HCT116 (cell line): ENCODE measurements around the gene TLE6. TPM values are rescaled to one million over a fixed set of nuclear protein-coding genes. Genes with fewer than 3 reads are reported as not detected.

ENCODE experiments used
- ATAC-seq: fragments of 200-7000 bp; cut with Tn5 transposase; 2 replicates; pipeline ENCODE4 v1.9.1; 2020; ENCODE audit warnings: mild to moderate bottlenecking, moderate library complexity
- BruUV-seq: library from RNA; stranded (reverse); fragments of 400-500 nt; replicated peaks from 2 replicates; lab custom pipeline; 2021; lab: Mats Ljungman, UMichigan
- CTCF ChIA-PET: fragments of 300-600 bp; sonication (Branson Sonifier 250); formaldehyde crosslinking; loops from one replicate; lab custom pipeline; 2021; ENCODE audit warnings: antibody characterized with exemption; lab: Charles Lee
- POLR2A ChIA-PET: fragments of 300-600, 350-600 bp; sonication (Branson Sonifier 250); formaldehyde crosslinking; loops from one replicate; lab custom pipeline; 2021; ENCODE audit warnings: antibody characterized with exemption; lab: Charles Lee
- RAD21 ChIA-PET, 2 experiments: fragments of 300-600 bp; sonication (Branson Sonifier 250); formaldehyde crosslinking; loops; one replicate each; lab custom pipeline; 2023; ENCODE audit warnings: low total read pairs in 2 of 2; ENCODE audit not compliant: uncharacterized antibody in 2 of 2, unreplicated experiment in 2 of 2, low non-redundant PET in 1 of 2; lab: Charles Lee
- DNase-seq: peaks from one replicate; pipeline ENCODE4 v3.0.0-alpha.2; 2010; ENCODE audit warnings: low read depth, low spot score
- H2AFZ ChIP-seq: fragments of 200-600 bp; shearing (Covaris generic), sonication (generic); 2 replicates; pipeline ENCODE4 v1.6.1; 2017; ENCODE audit warnings: low read depth, mixed run types, mixed read lengths, antibody characterized with exemption, low read length; ENCODE audit not compliant: poor library complexity, severe bottlenecking
- H3K27ac ChIP-seq: 2 replicates; pipeline ENCODE4 v1.5.1; 2012; ENCODE audit warnings: low read depth, low read length
- H3K27me3 ChIP-seq: fragments of 200-600 bp; sonication (generic); 2 replicates; pipeline ENCODE4 v1.6.1; 2016; ENCODE audit warnings: mixed run types, low read length, mixed read lengths; ENCODE audit not compliant: insufficient read depth
- H3K36me3 ChIP-seq, 2 experiments: fragments of 200-500 bp in 1 of 2; fragments of 200-600 bp in 1 of 2; sonication (Bioruptor generic) in 1 of 2; sonication (generic) in 1 of 2; 2 replicates each; pipeline versions ENCODE4 v1.5.1 to v1.6.1; 2014 to 2016; ENCODE audit warnings: low read length in 2 of 2, inconsistent platforms in 1 of 2, mixed read lengths in 1 of 2, mixed run types in 1 of 2; ENCODE audit not compliant: insufficient read depth in 2 of 2, control insufficient read depth in 1 of 2
- H3K4me1 ChIP-seq, 2 experiments: fragments of 200-600 bp in 1 of 2; sonication (generic) in 1 of 2; 2 replicates each; pipeline versions ENCODE4 v1.5.1 to v1.6.1; 2012 to 2017; ENCODE audit warnings: low read length in 2 of 2, inconsistent platforms in 1 of 2, mild to moderate bottlenecking in 1 of 2, mixed read lengths in 1 of 2, mixed run types in 1 of 2, moderate library complexity in 1 of 2; ENCODE audit not compliant: insufficient read depth in 2 of 2, control insufficient read depth in 1 of 2
- H3K4me2 ChIP-seq: fragments of 200-600 bp; sonication (generic); 2 replicates; pipeline ENCODE4 v1.6.1; 2017; ENCODE audit warnings: mixed run types, low read length, mixed read lengths
- H3K4me3 ChIP-seq, 2 experiments: fragments of 200-600 bp in 1 of 2; sonication (generic) in 1 of 2; replicated peaks in 1 of 2; 2 replicates each; pipeline ENCODE4 v1.5.1; 2011 to 2016; ENCODE audit warnings: low read length in 2 of 2, control low read depth in 1 of 2, low read depth in 1 of 2, mild to moderate bottlenecking in 1 of 2, mixed read lengths in 1 of 2, mixed run types in 1 of 2
- H3K79me2 ChIP-seq: fragments of 200-600 bp; sonication (generic); 2 replicates; pipeline ENCODE4 v1.6.1; 2017; ENCODE audit warnings: mild to moderate bottlenecking, mixed run types, low read length, moderate library complexity, mixed read lengths; ENCODE audit not compliant: insufficient read depth
- H3K9ac ChIP-seq: fragments of 200-600 bp; sonication (generic); 2 replicates; pipeline ENCODE4 v1.6.1; 2016; ENCODE audit warnings: low read length, mixed read lengths
- H3K9me2 ChIP-seq: fragments of 200-600 bp; sonication (generic), shearing (Covaris generic); 2 replicates; pipeline ENCODE4 v1.6.1; 2017; ENCODE audit warnings: mixed run types, mild to moderate bottlenecking, moderate library complexity; ENCODE audit not compliant: insufficient read depth
- H3K9me3 ChIP-seq, 2 experiments: fragments of 200-500 bp in 1 of 2; fragments of 200-600 bp in 1 of 2; sonication (Bioruptor generic) in 1 of 2; sonication (generic) in 1 of 2; 2 replicates each; pipeline ENCODE4 v1.6.1; 2014 to 2017; ENCODE audit warnings: low read length in 2 of 2, mixed read lengths in 2 of 2, inconsistent platforms in 1 of 2, low read depth in 1 of 2, mild to moderate bottlenecking in 1 of 2, mixed run types in 1 of 2, moderate library complexity in 1 of 2; ENCODE audit not compliant: control insufficient read depth in 1 of 2, insufficient read depth in 1 of 2
- H4K20me1 ChIP-seq: fragments of 200-600 bp; sonication (generic), shearing (Covaris generic); 2 replicates; pipeline ENCODE4 v1.6.1; 2017; ENCODE audit warnings: mixed run types, mild to moderate bottlenecking, moderate library complexity; ENCODE audit not compliant: insufficient read depth
- CBX3 ChIP-seq: IDR thresholded peaks from 2 replicates; pipeline ENCODE4 v1.6.1; 2012; ENCODE audit warnings: low read depth
- CEBPB ChIP-seq: IDR thresholded peaks from 2 replicates; pipeline ENCODE4 v1.6.1; 2012; ENCODE audit warnings: low read depth
- EGR1 ChIP-seq: IDR thresholded peaks from 2 replicates; pipeline ENCODE4 v1.6.1; 2012; ENCODE audit warnings: low read depth
- ELF1 ChIP-seq: IDR thresholded peaks from 2 replicates; pipeline ENCODE4 v1.6.1; 2012; ENCODE audit warnings: low read depth, borderline replicate concordance
- EZH2phosphoT487 ChIP-seq: fragments of 200-600 bp; IDR thresholded peaks from 2 replicates; pipeline ENCODE4 v1.6.1; 2018; ENCODE audit warnings: antibody characterized with exemption, borderline replicate concordance
- FOSL1 ChIP-seq: IDR thresholded peaks from 2 replicates; pipeline ENCODE4 v1.6.1; 2012; ENCODE audit warnings: low read depth
- JUND ChIP-seq: IDR thresholded peaks from 2 replicates; pipeline ENCODE4 v1.6.1; 2012
- POLR2A ChIP-seq: IDR thresholded peaks from 2 replicates; pipeline ENCODE4 v1.7.0; 2011; ENCODE audit warnings: borderline replicate concordance; ENCODE audit not compliant: insufficient read depth, insufficient read length; ENCODE audit errors: extremely low read depth
- RAD21 ChIP-seq: IDR thresholded peaks from 2 replicates; pipeline ENCODE4 v1.6.1; 2012; ENCODE audit warnings: low read depth, mild to moderate bottlenecking
- SP1 ChIP-seq: IDR thresholded peaks from 2 replicates; pipeline ENCODE4 v1.6.1; 2012; ENCODE audit warnings: low read depth
- SRF ChIP-seq: IDR thresholded peaks from 2 replicates; pipeline ENCODE4 v1.6.1; 2012; ENCODE audit warnings: low read depth
- TCF7L2 ChIP-seq: IDR thresholded peaks from 2 replicates; pipeline ENCODE4 v1.7.0; 2011; ENCODE audit warnings: borderline replicate concordance, inconsistent platforms; ENCODE audit not compliant: insufficient read depth, insufficient read length; ENCODE audit errors: extremely low read depth
- YY1 ChIP-seq: IDR thresholded peaks from 2 replicates; pipeline ENCODE4 v1.6.1; 2011; ENCODE audit warnings: low read length, low read depth, moderate library complexity, mild to moderate bottlenecking; ENCODE audit not compliant: insufficient replicate concordance; ENCODE audit errors: extremely low read depth
- ZBTB33 ChIP-seq: IDR thresholded peaks from 2 replicates; pipeline ENCODE4 v1.6.1; 2011; ENCODE audit warnings: mild to moderate bottlenecking, low read length, moderate library complexity; ENCODE audit not compliant: insufficient replicate concordance; ENCODE audit errors: extremely low read depth
- ZFX ChIP-seq: fragments of 450-650 bp; IDR thresholded peaks from 2 replicates; pipeline ENCODE4 v1.6.1; 2017
- intact Hi-C: fragments of 100-400 bp; cut with micrococcal nuclease; formaldehyde crosslinking; loops from 2 replicates; pipeline ENCODE4 v1.10.0; 2022
- total RNA-seq: library from RNA; stranded (reverse); gene quantifications from one replicate; pipeline ENCODE4 v1.2.1, GENCODE V29; 2021; ENCODE audit not compliant: unreplicated experiment
- TF ChIP-seq, protein P1 (sequence below), 3 experiments: fragments of 200-600 bp in 1 of 3; sonication (generic) in 1 of 3; IDR thresholded peaks in 2 of 3; conservative IDR thresholded peaks in 1 of 3; 2 replicates each; pipeline ENCODE4 v1.5.1; 2012 to 2017; ENCODE audit warnings: low read depth in 2 of 3, low read length in 2 of 3, antibody characterized with exemption in 1 of 3, borderline replicate concordance in 1 of 3, control low read depth in 1 of 3, mild to moderate bottlenecking in 1 of 3, mixed read lengths in 1 of 3, mixed run types in 1 of 3, moderate library complexity in 1 of 3; ENCODE audit not compliant: insufficient read depth in 1 of 3

TLE6 gene
- total RNA-seq, 1 experiment from 2014 or later: 10.9 TPM

DNA sequence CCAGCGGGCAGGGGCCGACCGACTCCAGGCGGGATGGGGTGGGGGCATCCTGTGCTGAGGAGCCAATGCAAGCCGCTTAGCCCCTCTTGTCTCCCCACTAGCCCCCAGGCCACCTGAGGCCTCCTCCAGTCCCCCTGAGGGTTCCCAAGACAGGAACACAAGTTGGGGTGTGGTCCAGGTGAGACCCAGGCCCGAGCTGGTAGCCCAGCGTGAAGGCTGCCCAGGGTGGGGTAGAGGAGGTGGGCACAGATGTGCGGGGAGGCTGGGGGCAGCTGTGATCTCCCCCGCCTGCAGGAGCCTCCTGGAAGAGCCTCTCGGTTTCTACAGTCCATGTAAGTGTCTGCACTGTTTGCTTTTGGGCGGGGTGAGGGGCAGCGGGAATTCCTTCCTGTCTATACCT, 10.4 kb downstream of the TLE6 start:
- no peak overlapping the region for H3K4me3 ChIP-seq
- ChIA-PET POLR2A (no interaction called here), CTCF (no interaction called here), RAD21 (no interaction called here)
- H3K4me2 ChIP-seq: no peak overlapping the region
- H3K4me1 ChIP-seq: peaks cover 0 to 17% of the 10 kb centered on the region in 2 experiments; a peak in 1 of 4 replicates
- no peak for TF ChIP-seq SP1
- TF ChIP-seq POLR2A: no peak
- TF ChIP-seq CBX3: no peak
- no peak for TF ChIP-seq ELF1
- no peak for TF ChIP-seq TCF7L2
- intact Hi-C loops: no loop called here
- BruUV-seq: no TSS peak
- no peaks in the 10 kb centered on the region for H3K36me3 ChIP-seq
- no peaks in the 10 kb centered on the region for H3K9me2 ChIP-seq
- no peak overlapping the region for H3K27ac ChIP-seq
- H3K9me3 ChIP-seq: no peaks in the 10 kb centered on the region
- H3K79me2 ChIP-seq: no peaks in the 10 kb centered on the region
- DNase-seq: no peak
- H2AFZ ChIP-seq: no peak overlapping the region
- ATAC-seq: no peak
- no peak overlapping the region for H3K9ac ChIP-seq
- no peaks in the 10 kb centered on the region for H3K27me3 ChIP-seq
- H4K20me1 ChIP-seq: no peaks in the 10 kb centered on the region

DNA sequence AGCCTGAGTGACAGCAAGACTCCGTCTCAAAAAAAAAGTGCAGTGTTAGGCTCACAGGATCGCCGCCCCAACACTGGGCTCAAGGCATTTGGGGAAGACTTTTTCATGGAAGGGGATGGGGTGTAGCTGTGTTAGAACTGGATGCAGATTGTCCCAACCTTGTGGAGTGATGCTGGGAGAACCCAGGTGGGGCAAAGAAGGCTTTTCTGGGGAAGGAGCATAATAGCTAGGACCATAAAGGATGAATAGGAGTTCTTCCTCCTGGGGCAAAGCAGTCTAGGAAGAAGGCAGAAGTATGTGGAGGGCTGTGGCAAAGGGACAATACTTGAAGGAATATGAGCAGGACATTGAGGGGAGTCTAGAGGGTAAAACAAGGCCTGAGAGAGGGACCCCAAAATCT, 11.2 kb downstream of the TLE6 start:
- Histone ChIP-seq H3K9ac (no peak overlapping the region), H4K20me1 (no peaks in the 10 kb centered on the region), H3K4me1 (peaks cover 0 to 12% of the 10 kb centered on the region in 2 experiments; a peak in 1 of 4 replicates), H3K79me2 (no peaks in the 10 kb centered on the region), H3K9me3 (no peaks in the 10 kb centered on the region), H3K27ac (no peak overlapping the region), H3K4me2 (no peak overlapping the region), H3K27me3 (no peaks in the 10 kb centered on the region), H3K9me2 (no peaks in the 10 kb centered on the region), H2AFZ (no peak overlapping the region), H3K4me3 (no peak overlapping the region), H3K36me3 (no peaks in the 10 kb centered on the region)
- DNase-seq: no peak
- no peak for ATAC-seq
- ChIA-PET RAD21 (no interaction called here), POLR2A (no interaction called here), CTCF (no interaction called here)
- TF ChIP-seq RAD21: no peak
- TF ChIP-seq ELF1: no peak
- TF ChIP-seq FOSL1: no peak
- TF ChIP-seq POLR2A: no peak
- TF ChIP-seq ZBTB33: no peak
- TF ChIP-seq EGR1: no peak
- TF ChIP-seq JUND: no peak
- TF ChIP-seq CEBPB: no peak
- TF ChIP-seq EZH2phosphoT487: no peak
- no peak for TF ChIP-seq SRF
- no peak for TF ChIP-seq TCF7L2
- no peak for TF ChIP-seq CBX3
- TF ChIP-seq ZFX: no peak
- TF ChIP-seq YY1: no peak
- TF ChIP-seq, protein P1, sequence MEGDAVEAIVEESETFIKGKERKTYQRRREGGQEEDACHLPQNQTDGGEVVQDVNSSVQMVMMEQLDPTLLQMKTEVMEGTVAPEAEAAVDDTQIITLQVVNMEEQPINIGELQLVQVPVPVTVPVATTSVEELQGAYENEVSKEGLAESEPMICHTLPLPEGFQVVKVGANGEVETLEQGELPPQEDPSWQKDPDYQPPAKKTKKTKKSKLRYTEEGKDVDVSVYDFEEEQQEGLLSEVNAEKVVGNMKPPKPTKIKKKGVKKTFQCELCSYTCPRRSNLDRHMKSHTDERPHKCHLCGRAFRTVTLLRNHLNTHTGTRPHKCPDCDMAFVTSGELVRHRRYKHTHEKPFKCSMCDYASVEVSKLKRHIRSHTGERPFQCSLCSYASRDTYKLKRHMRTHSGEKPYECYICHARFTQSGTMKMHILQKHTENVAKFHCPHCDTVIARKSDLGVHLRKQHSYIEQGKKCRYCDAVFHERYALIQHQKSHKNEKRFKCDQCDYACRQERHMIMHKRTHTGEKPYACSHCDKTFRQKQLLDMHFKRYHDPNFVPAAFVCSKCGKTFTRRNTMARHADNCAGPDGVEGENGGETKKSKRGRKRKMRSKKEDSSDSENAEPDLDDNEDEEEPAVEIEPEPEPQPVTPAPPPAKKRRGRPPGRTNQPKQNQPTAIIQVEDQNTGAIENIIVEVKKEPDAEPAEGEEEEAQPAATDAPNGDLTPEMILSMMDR (IDR thresholded peaks at IDR 0.05 in 2 of 3, conservative IDR thresholded peaks at IDR 0.05 in 1 of 3; ENCODE audit: borderline replicate concordance in 1 of 3, insufficient read depth in 1 of 3, low read depth in 2 of 3, low read length in 2 of 3): no peak
- intact Hi-C loops: no loop called here
- BruUV-seq: no TSS peak
